ENCODE data around the gene HP. TPM values are rescaled to one million over a fixed set of nuclear protein-coding genes. Genes with fewer than 3 reads are reported as not detected.

The HP gene
- total RNA-seq, 1 donor from 2014 or later, result 66.8 TPM

DNA sequence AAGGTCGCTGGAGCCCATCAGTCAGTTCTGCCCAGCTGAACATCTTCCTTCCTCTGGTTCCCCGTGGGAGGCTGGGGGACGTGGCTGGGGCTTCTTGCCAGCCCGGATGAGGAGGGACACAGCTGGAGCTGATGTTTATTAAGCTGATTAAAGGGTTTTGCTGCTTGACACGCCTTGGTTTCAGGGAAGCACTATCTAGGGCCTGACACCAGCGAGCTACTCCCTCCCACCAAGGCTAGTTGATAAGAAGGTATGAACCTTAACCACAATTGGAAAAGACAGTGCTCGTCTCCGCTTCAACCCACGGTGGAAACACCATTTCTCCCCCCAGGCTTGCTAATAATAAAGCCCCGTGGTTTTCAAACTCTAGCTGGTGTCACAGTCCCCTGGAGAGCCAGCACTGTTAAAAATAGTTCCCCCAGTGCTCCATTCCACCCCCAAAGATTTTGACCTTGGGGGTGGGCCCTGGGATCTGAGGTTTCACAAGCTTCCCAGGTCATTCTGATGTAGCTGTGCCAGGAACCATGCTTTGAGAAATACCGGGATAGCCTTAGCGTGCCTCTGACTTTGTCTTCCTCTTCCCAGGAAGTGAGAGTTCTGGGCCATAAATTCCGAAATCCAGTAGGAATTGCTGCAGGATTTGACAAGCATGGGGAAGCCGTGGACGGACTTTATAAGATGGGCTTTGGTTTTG lies 40.3 kb upstream of the HP start:
- peak overlapping the region; percentile 74 for H3K27ac ChIP-seq
- H3K4me1 ChIP-seq, result peaks cover 44% of the 10 kb centered on the region
- ATAC-seq (no peak), DNase-seq (no peak)
- H3K36me3 ChIP-seq, result peaks cover 9% of the 10 kb centered on the region
- intact Hi-C loops (cut with DNase I), result no loop called here
- no peaks in the 10 kb centered on the region for H3K27me3 ChIP-seq (ENCODE audit: low read depth)
- H3K4me3 ChIP-seq, result no peak overlapping the region
- TF ChIP-seq CTCF (IDR thresholded peaks at IDR 0.05), result no peak
- no peaks in the 10 kb centered on the region for H3K9me3 ChIP-seq

- DNase-seq (no peak), ATAC-seq (no peak)
- no peak overlapping the region for H3K4me3 ChIP-seq
- intact Hi-C loops (cut with DNase I), result no loop called here
- H3K36me3 ChIP-seq, result peaks cover 13% of the 10 kb centered on the region
- H3K9me3 ChIP-seq, result no peaks in the 10 kb centered on the region
- H3K27me3 ChIP-seq (ENCODE audit: low read depth), result no peaks in the 10 kb centered on the region
- no peak for TF ChIP-seq CTCF (IDR thresholded peaks at IDR 0.05)
- H3K4me1 ChIP-seq, result peaks cover 44% of the 10 kb centered on the region
- peak overlapping the region; percentile 74 for H3K27ac ChIP-seq
Measured at GRCh38 chr16:72014675-72015074, 39.6 kb upstream of the HP start.

GRCh38 chr16:72015124-72015523 lies 39.2 kb upstream of the HP start:
- Histone ChIP-seq H3K27ac (peak overlapping the region; percentile 74), H3K36me3 (peaks cover 13% of the 10 kb centered on the region), H3K4me3 (no peak overlapping the region), H3K4me1 (peaks cover 44% of the 10 kb centered on the region), H3K9me3 (no peaks in the 10 kb centered on the region), H3K27me3 (ENCODE audit: low read depth) (no peaks in the 10 kb centered on the region)
- no peak for DNase-seq
- peak; percentile 30 to 37 for ATAC-seq
- intact Hi-C loops (cut with DNase I), result no loop called here
- no peak for TF ChIP-seq CTCF (IDR thresholded peaks at IDR 0.05)

DNA sequence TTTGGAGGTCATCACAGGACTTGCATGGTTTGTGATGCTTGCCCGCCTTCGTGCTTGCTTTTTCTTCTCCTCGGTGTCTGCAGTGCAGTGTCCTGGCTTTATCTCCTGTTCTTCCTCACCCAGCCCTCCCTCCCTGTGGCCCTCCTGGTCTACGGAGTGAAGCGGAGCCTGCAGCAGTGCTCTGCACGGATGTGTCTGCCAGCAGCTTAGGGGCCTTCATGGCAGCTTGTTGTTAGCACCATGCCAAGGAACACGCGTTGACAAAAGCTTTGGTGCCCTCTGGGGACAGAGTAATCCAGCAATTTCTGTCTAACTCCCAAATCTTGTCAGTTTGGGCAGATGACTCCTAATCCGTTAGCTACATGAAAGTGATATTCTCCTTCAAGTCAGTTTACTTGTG lies 35.8 kb upstream of the HP start:
- no peaks in the 10 kb centered on the region for H3K9me3 ChIP-seq
- DNase-seq (no peak), ATAC-seq (no peak)
- H3K36me3 ChIP-seq, result peaks cover 39% of the 10 kb centered on the region
- H3K27ac ChIP-seq, result peak overlapping the region; percentile 74
- no peak overlapping the region for H3K4me3 ChIP-seq
- no peaks in the 10 kb centered on the region for H3K27me3 ChIP-seq (ENCODE audit: low read depth)
- intact Hi-C loops (cut with DNase I), result no loop called here
- no peak for TF ChIP-seq CTCF (IDR thresholded peaks at IDR 0.05)
- peaks cover 33% of the 10 kb centered on the region for H3K4me1 ChIP-seq

DNA sequence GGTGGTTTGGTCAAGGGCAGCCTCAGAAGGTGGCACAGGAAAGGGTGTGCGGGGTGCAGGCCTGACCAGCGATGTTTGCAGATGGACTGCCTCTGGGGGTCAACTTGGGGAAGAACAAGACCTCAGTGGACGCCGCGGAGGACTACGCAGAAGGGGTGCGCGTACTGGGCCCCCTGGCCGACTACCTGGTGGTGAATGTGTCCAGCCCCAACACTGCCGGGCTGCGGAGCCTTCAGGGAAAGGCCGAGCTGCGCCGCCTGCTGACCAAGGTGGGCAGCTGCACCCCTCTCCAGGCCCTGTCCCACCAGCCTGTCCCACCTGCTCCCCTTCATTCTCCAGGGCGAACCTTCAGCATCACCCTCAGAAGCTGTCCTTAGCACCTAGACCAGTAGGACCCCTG lies 33.3 kb upstream of the HP start:
- no peaks in the 10 kb centered on the region for H3K27me3 ChIP-seq (ENCODE audit: low read depth)
- peaks cover 62% of the 10 kb centered on the region for H3K36me3 ChIP-seq
- H3K4me3 ChIP-seq, result no peak overlapping the region
- DNase-seq (no peak), ATAC-seq (no peak)
- no peaks in the 10 kb centered on the region for H3K9me3 ChIP-seq
- intact Hi-C loops (cut with DNase I), result no loop called here
- TF ChIP-seq CTCF (IDR thresholded peaks at IDR 0.05), result no peak
- no peak overlapping the region for H3K27ac ChIP-seq
- peaks cover 9% of the 10 kb centered on the region for H3K4me1 ChIP-seq
